ENCODE results near the gene MCF2L. TPM values are rescaled to one million over a fixed set of nuclear protein-coding genes. Genes with fewer than 3 reads are reported as not detected.

Gene MCF2L
- total RNA-seq, 1 donor from 2014 or later, result under 0.01 TPM

DNA sequence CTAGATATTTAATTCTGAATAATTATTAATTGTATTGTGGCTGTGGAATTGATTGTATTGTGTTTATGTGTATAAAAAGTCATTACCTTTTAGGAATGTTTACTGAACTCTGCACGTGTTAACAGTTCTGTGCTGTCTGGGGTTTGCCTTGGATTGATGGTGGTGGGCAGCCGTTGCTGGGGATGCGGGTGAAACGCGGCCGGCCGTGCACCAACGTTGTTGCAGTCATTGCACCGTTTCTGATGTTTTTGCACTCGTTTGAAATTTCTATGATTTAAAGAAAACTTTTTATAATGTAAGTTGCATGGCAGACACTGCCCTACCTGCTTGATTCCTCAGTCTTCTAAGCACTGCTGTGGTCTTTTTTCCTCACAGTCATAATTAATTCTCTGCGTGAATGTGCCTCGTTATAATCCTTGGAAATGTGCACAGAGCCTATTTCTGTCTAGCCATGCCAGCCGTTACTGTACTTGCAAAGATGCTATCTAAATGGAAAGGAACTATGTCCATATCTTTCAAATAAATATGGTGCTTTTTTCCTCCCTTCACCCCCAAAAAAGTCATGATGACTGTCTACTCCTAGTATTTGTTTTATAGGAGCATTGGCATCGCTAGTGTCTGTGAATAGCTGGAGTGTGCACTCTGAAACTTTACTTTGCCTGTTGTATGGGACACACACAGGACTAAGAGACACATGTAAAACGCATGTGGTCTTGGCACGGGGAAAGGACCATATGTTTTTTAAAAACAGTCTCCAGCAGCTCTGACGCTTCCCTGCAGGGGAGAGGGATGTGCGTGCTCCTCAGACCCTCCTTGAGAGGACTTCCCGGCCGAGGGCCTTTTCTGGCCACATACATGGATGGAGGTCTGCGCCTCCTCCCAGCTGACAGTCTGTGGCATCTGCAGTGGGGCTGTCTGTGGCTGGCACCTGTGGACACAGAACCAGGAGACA lies 40.7 kb upstream of the MCF2L start:
- H3K36me3 ChIP-seq (ENCODE audit: control insufficient read depth, insufficient read depth, low read length), result no peaks in the 10 kb centered on the region
- FAIRE-seq (no peak), DNase-seq (ENCODE audit: low read depth) (no peak)
- TF ChIP-seq, protein P1, sequence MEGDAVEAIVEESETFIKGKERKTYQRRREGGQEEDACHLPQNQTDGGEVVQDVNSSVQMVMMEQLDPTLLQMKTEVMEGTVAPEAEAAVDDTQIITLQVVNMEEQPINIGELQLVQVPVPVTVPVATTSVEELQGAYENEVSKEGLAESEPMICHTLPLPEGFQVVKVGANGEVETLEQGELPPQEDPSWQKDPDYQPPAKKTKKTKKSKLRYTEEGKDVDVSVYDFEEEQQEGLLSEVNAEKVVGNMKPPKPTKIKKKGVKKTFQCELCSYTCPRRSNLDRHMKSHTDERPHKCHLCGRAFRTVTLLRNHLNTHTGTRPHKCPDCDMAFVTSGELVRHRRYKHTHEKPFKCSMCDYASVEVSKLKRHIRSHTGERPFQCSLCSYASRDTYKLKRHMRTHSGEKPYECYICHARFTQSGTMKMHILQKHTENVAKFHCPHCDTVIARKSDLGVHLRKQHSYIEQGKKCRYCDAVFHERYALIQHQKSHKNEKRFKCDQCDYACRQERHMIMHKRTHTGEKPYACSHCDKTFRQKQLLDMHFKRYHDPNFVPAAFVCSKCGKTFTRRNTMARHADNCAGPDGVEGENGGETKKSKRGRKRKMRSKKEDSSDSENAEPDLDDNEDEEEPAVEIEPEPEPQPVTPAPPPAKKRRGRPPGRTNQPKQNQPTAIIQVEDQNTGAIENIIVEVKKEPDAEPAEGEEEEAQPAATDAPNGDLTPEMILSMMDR (IDR thresholded peaks at IDR 0.05; ENCODE audit: insufficient read depth, low read length, severe bottlenecking), result no peak
- H3K4me3 ChIP-seq (ENCODE audit: low read depth, low read length), result no peak overlapping the region
- H3K27me3 ChIP-seq (ENCODE audit: control insufficient read depth, insufficient read depth, low read length), result no peaks in the 10 kb centered on the region

DNA sequence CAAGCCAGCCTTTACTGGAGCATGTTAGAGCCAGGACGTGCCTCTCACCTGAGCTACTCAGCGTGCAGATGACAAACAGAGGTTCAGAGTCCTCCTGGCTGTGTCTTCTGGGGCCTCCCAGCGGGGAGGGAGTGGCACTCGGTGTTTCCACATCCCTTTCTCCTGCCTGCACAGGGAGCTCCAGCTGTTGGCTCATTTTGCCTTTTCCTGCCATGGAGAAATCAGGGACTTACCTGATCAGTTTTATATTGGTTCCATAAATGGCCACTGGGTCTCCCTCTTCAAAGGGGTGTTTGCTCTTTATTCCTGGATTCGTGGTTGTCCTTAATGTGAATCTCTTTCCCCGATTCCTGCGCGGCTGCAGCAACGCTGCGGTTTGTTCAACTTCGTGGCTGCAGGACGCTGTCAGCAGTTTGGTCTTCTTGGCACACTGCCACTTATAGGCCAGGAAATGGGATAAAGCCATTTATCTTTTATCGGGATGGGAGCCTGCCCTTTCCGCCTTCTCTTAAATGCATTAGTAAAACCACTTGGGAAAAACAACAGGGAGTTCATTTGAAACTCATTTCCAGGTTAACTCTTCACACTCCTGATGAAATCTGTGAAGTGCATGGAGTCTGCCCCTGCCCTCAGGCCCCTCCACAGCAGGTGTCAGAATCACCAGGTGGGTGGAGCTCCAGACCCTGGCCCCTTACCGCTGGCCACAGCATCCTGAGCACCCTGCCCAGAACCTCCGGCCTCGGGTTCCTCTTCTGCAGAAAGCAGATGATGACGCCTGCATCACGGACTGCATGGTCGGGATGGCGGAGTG lies 39.8 kb upstream of the MCF2L start:
- no peaks in the 10 kb centered on the region for H3K27me3 ChIP-seq (ENCODE audit: control insufficient read depth, insufficient read depth, low read length)
- H3K4me3 ChIP-seq (ENCODE audit: low read depth, low read length), result no peak overlapping the region
- peak; percentile 20 for DNase-seq (ENCODE audit: low read depth)
- no peaks in the 10 kb centered on the region for H3K36me3 ChIP-seq (ENCODE audit: control insufficient read depth, insufficient read depth, low read length)
- TF ChIP-seq, protein P1 (IDR thresholded peaks at IDR 0.05; ENCODE audit: insufficient read depth, low read length, severe bottlenecking), result no peak
- no peak for FAIRE-seq

DNA sequence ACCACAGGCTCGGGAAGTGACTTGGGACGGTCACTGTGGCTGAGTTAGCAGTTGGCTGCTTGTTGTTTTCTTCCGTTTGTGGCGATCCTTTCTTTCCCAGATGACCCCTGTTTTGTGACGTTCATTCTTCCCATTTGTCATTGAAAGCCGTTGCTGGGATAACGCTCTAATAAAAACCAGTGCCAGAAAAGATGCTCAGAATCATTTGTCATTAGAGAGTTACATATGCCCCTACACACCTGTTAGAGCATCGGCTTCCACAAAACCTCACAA lies 39.3 kb upstream of the MCF2L start:
- TF ChIP-seq, protein P1 (IDR thresholded peaks at IDR 0.05; ENCODE audit: insufficient read depth, low read length, severe bottlenecking), result no peak
- no peak for DNase-seq (ENCODE audit: low read depth)
- H3K27me3 ChIP-seq (ENCODE audit: control insufficient read depth, insufficient read depth, low read length), result no peaks in the 10 kb centered on the region
- no peak overlapping the region for H3K4me3 ChIP-seq (ENCODE audit: low read depth, low read length)
- no peaks in the 10 kb centered on the region for H3K36me3 ChIP-seq (ENCODE audit: control insufficient read depth, insufficient read depth, low read length)
- no peak for FAIRE-seq

DNA sequence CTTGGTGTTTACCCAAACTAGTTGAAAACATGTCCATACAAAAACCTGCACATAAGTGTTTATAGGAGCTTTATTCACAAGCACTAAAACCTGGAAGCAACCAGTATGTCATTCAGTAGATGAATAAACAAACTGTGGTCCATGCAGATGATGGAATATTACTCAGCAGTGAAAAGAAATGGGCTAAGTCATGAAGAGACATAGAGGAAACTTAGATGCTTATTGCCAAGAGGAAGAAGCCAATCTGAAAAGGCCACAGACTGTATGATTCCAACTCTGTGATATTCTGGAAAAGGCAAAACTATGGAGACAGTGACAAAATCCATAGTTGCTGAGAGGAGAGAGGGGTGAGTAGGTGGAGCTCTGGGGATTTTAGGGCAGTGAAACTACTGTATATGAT lies 38.8 kb upstream of the MCF2L start:
- no peaks in the 10 kb centered on the region for H3K36me3 ChIP-seq (ENCODE audit: control insufficient read depth, insufficient read depth, low read length)
- FAIRE-seq (no peak), DNase-seq (ENCODE audit: low read depth) (no peak)
- H3K27me3 ChIP-seq (ENCODE audit: control insufficient read depth, insufficient read depth, low read length), result no peaks in the 10 kb centered on the region
- TF ChIP-seq, protein P1 (IDR thresholded peaks at IDR 0.05; ENCODE audit: insufficient read depth, low read length, severe bottlenecking), result no peak
- H3K4me3 ChIP-seq (ENCODE audit: low read depth, low read length), result no peak overlapping the region

DNA sequence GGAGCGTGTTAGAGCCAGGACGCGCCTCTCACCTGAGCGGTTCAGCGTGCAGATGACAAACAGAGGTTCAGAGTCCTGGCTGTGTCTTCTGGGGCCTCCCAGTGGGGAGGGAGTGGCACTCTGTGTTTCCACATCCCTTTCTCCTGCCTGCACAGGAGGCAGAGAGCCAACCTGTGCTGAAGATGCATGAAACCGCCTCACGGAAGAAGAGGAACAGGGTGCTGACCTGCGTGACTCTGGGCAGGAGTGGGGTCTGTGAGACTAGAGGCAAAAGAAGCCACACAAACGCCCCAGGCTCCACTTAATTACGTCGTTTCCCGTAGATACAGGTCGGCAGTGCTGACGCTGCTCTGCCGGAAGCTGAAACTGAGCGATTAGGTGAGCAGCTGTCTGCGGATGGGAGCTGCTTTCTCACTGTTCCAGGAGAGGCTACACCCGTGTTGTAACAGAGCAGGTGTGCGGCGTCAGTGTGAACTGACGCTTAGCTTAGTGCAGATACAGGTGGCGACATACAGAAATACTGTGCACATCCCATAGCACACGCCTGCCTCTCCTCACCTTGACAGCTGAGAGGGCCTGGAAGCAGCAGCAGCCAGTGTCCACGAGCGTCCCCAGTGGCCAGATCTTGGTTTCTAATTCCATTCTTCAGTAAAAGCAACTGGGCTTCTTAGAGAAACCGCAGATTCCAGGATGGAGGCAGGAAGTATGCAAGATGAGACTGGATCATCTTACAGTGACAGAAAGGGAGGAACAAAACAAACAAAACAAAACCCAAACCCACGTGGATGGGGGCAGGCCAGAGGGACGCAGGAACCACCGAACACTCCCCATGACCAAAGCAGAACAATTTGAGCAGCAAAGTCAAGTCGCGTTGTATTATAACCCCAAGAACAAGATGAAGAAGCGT lies 37.7 kb upstream of the MCF2L start:
- Histone ChIP-seq H3K27me3 (ENCODE audit: control insufficient read depth, insufficient read depth, low read length) (no peaks in the 10 kb centered on the region), H3K4me3 (ENCODE audit: low read depth, low read length) (no peak overlapping the region), H3K36me3 (ENCODE audit: control insufficient read depth, insufficient read depth, low read length) (no peaks in the 10 kb centered on the region)
- TF ChIP-seq, protein P1 (IDR thresholded peaks at IDR 0.05; ENCODE audit: insufficient read depth, low read length, severe bottlenecking), result peak; percentile 45
- FAIRE-seq (peak; percentile 60), DNase-seq (ENCODE audit: low read depth) (peak; percentile 17)
